Heart left ventricle (tissue), 13 donors: Measurements from ENCODE around the gene TPBGL.

Source experiments
- POLR2A ChIP-seq, 2 donors: fragments of 450-650 bp; IDR thresholded peaks; one replicate each; pipeline ENCODE4 v1.6.1; 2017; ENCODE audit warnings: antibody characterized with exemption in 2 of 2, mild to moderate bottlenecking in 2 of 2, moderate library complexity in 2 of 2
- TF ChIP-seq, protein P1 (sequence below), 12 donors: fragments of 200-600 bp; sonication (generic) in 4 of 12; IDR thresholded peaks; one replicate each; pipeline versions ENCODE4 v1.5.0 to v1.8.0; 2018 to 2022; ENCODE audit warnings: antibody characterized with exemption in 12 of 12, mild to moderate bottlenecking in 5 of 12
- donor health status: ischemic (EF 13 %, LVEDD 7.1; RV severe dilation, severe dysfunction).
- donor health status: DM: no; HTN: yes; CAD: no.
- donor health status: DM: no; HTN: no; CAD: no.
- donor health status: ischemic (EF 25% LVEDD 6.9; RV normal size, moderate dysfunction).
- donor health status: ischemic (EF 25% LVEDD 5.7; RV mildly dilated, moderate dysfunction).
- donor health status: ischemic (EF 35%, LVEDD 5.7; RV mildly dilated, moderate dysfunction).
- donor health status: nonischemic (EF 11% LVEDD 7.7; RV severe dilation, severe dysfunction).
- donor health status: DM: yes; HTN: yes; CAD: no.
- donor health status: PGD.
- donor health status: ischemic (EF 29% LVEDD 5.4; RV normal size, mild dysfunction).
- donor health status: nonischemic (EF 23%, LVEDD 6.1; RV moderate dilation, normal function).

GRCh38 chr11:75269367-75269660 lies 28.7 kb downstream of the TPBGL start:
- TF ChIP-seq, protein P1, sequence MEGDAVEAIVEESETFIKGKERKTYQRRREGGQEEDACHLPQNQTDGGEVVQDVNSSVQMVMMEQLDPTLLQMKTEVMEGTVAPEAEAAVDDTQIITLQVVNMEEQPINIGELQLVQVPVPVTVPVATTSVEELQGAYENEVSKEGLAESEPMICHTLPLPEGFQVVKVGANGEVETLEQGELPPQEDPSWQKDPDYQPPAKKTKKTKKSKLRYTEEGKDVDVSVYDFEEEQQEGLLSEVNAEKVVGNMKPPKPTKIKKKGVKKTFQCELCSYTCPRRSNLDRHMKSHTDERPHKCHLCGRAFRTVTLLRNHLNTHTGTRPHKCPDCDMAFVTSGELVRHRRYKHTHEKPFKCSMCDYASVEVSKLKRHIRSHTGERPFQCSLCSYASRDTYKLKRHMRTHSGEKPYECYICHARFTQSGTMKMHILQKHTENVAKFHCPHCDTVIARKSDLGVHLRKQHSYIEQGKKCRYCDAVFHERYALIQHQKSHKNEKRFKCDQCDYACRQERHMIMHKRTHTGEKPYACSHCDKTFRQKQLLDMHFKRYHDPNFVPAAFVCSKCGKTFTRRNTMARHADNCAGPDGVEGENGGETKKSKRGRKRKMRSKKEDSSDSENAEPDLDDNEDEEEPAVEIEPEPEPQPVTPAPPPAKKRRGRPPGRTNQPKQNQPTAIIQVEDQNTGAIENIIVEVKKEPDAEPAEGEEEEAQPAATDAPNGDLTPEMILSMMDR (IDR thresholded peaks at IDR 0.05), result no peak
- no peak for TF ChIP-seq POLR2A (IDR thresholded peaks at IDR 0.05)
